Suprapubic skin (tissue), 3 donors: ENCODE measurements around the gene EVX1.

Experiments
- EP300 ChIP-seq: sonication (generic); formaldehyde crosslinking; IDR thresholded peaks from one replicate; pipeline ENCODE4 v1.6.1; 2017; ENCODE audit warnings: antibody characterized with exemption
- POLR2A ChIP-seq, 2 donors: fragments of 450-650 bp; IDR thresholded peaks; one replicate each; pipeline ENCODE4 v1.6.1; 2017; ENCODE audit warnings: antibody characterized with exemption in 2 of 2, mild to moderate bottlenecking in 2 of 2, moderate library complexity in 2 of 2
- TF ChIP-seq, protein P1 (sequence below), 2 donors: fragments of 200-600 bp in 1 of 2; fragments of 450-650 bp in 1 of 2; sonication (generic) in 1 of 2; IDR thresholded peaks; one replicate each; pipeline ENCODE4 v1.5.1; 2016 to 2019; ENCODE audit warnings: antibody characterized with exemption in 2 of 2, mild to moderate bottlenecking in 1 of 2, moderate library complexity in 1 of 2

DNA sequence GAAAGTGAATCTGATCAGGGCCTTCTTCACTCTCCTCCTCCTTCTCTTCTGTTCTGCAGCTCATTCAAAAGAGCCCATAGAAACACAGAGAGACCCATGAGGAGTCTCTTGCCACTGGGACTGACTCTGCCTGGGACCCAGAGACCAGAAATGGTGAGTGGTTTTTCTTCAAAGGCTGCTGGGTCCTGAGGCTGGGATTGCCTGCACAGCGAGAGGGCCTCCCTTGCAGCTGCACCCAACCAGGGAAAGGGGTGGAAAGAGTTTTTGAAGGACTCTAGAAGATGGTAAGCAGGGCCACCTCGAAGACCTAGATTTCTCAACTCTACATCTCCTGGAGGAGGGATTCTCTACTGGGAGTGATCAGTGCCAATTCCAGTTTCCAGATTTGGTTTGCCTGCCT, 27.2 kb upstream of the EVX1 start:
- TF ChIP-seq POLR2A (IDR thresholded peaks at IDR 0.05) = no peak
- TF ChIP-seq, protein P1, sequence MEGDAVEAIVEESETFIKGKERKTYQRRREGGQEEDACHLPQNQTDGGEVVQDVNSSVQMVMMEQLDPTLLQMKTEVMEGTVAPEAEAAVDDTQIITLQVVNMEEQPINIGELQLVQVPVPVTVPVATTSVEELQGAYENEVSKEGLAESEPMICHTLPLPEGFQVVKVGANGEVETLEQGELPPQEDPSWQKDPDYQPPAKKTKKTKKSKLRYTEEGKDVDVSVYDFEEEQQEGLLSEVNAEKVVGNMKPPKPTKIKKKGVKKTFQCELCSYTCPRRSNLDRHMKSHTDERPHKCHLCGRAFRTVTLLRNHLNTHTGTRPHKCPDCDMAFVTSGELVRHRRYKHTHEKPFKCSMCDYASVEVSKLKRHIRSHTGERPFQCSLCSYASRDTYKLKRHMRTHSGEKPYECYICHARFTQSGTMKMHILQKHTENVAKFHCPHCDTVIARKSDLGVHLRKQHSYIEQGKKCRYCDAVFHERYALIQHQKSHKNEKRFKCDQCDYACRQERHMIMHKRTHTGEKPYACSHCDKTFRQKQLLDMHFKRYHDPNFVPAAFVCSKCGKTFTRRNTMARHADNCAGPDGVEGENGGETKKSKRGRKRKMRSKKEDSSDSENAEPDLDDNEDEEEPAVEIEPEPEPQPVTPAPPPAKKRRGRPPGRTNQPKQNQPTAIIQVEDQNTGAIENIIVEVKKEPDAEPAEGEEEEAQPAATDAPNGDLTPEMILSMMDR (IDR thresholded peaks at IDR 0.05) = no peak
- TF ChIP-seq EP300 = no peak
